Thymus (tissue), 11 donors: ENCODE data around the gene CHST11. TPM values are rescaled to one million over a fixed set of nuclear protein-coding genes. Genes with fewer than 3 reads are reported as not detected.

ENCODE experiments used
- DNase-seq, 9 donors: peaks; one replicate each; pipeline ENCODE4 v3.0.0-alpha.2; 2013; ENCODE audit warnings: low spot score in 9 of 9, low read depth in 6 of 9, missing footprints in 1 of 9
- H3K27ac ChIP-seq, 2 donors: one replicate each; pipeline ENCODE4 v1.5.1; 2013; ENCODE audit warnings: control low read depth in 1 of 2, low read depth in 1 of 2, low read length in 1 of 2, mild to moderate bottlenecking in 1 of 2, moderate library complexity in 1 of 2
- H3K27me3 ChIP-seq, 2 donors: one replicate each; pipeline ENCODE4 v1.5.1; 2013; ENCODE audit warnings: low read length in 1 of 2; ENCODE audit not compliant: control insufficient read depth in 2 of 2, insufficient read depth in 1 of 2
- H3K36me3 ChIP-seq, 2 donors: one replicate each; pipeline ENCODE4 v1.5.1; 2013; ENCODE audit warnings: low read length in 1 of 2, mild to moderate bottlenecking in 1 of 2, moderate library complexity in 1 of 2; ENCODE audit not compliant: control insufficient read depth in 2 of 2, insufficient read depth in 2 of 2
- H3K4me1 ChIP-seq, 2 donors: one replicate each; pipeline ENCODE4 v1.5.1; 2013; ENCODE audit warnings: low read length in 2 of 2; ENCODE audit not compliant: control insufficient read depth in 2 of 2, insufficient read depth in 2 of 2
- H3K4me3 ChIP-seq, 2 donors: one replicate each; pipeline ENCODE4 v1.5.1; 2013; ENCODE audit warnings: low read length in 2 of 2, control low read depth in 1 of 2, mild to moderate bottlenecking in 1 of 2
- H3K9me3 ChIP-seq, 2 donors: one replicate each; pipeline ENCODE4 v1.5.1; 2013; ENCODE audit warnings: low read length in 1 of 2, mild to moderate bottlenecking in 1 of 2; ENCODE audit not compliant: control insufficient read depth in 2 of 2, insufficient read depth in 1 of 2
- WGBS: extraction: QIAGEN DNeasy Blood & Tissue Kit; methylation state at CpG from one replicate; pipeline ENCODE4 v1.1.7; 2013; 5-methylcytosine and 5-hydroxymethylcytosine counted together
- polyA plus RNA-seq: library from polyadenylated mRNA; stranded (reverse); fragments of 200-250 nt; gene quantifications from one replicate; pipeline ENCODE4 v1.2.3, GENCODE V29; 2013
- total RNA-seq: library from RNA; stranded (reverse); fragments of 120-200 nt; gene quantifications from one replicate; pipeline ENCODE4 v1.2.4, GENCODE V29; 2013
- donor health status: healthy.

The CHST11 gene
- total and polyA plus RNA-seq, 2 donors: 6.7 to 21.0 TPM

DNA sequence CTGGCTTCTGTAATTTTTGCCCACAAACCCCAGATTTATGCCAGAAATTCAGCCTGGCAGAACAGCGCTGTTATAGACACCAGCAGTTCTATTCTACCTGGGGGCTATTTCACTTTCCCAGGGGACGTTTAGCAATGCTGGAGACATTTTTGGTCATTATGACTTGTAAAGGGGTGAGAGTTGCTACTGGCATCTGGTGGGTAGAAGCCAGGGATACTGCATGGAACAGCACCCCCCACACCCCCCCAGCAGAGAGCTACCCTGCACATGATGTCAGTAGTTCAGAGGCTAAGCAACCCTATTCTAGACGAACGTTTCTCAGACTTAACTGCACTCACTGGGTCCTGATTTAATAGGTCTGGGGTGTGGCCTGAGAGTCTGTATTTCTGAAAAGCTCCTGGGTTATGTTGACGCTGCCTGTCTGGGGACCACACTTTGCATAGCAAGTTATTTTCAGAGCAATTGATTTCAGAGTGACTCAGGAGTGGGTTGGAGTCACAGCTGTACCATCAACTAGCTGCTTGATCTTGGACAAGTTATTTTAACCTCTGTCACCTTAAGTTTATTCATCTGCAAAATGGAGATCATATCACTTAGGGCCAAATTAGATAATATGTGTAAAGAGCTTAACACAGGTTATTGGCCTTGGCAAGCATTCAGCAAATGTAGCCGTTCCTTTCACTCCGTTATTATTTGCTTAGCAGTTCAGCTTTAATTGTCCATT is 48.5 kb downstream of the CHST11 start:
- H3K27ac ChIP-seq: no peak overlapping the region
- H3K4me1 ChIP-seq: peaks cover 49 to 75% of the 10 kb centered on the region in 2 donors
- H3K4me3 ChIP-seq: no peak overlapping the region

DNA sequence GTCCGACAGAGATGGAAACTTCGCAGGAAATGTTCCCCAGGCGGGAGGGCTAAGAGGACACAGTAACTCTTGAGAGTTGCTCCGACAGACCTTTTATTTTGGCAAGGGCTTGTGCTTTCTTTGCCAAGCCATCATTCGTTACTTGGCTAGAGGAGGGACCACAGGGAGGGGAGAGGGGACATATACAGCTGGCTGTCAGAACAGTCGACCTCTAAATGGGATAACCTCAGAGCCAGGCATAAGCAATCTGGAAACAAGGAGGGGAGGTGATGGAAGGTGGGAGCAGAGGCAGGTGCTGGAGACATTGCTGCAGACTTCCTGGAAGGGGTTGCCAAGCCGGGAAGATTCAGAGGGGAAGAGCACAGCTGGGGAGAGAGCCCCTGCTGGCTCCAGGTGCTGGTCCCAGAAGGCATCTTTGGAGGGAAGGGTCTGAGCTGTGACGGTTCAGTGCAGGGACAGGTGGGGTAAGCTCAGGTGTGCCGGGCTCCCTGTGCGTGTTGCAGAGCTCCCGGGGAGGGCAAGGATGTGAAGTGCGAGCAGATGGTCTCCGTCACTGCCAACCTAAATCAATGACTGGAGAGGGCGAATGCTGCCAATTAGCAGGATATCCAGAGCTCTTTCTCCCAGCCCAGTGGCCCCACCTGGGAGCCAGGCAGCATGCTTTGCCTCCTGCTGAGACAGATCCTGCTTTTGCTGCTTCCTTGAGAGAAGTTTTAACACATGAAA is 50.1 kb downstream of the CHST11 start:
- H3K4me3 ChIP-seq: no peak overlapping the region
- H3K27me3 ChIP-seq: no peaks in the 10 kb centered on the region
- H3K9me3 ChIP-seq: no peaks in the 10 kb centered on the region
- H3K27ac ChIP-seq: no peak overlapping the region
- WGBS: 89% methylated on average over 14 of the region's 14 CpGs
- no peak for DNase-seq
- peaks cover 35 to 68% of the 10 kb centered on the region in 2 donors for H3K4me1 ChIP-seq
- H3K36me3 ChIP-seq: no peaks in the 10 kb centered on the region

More for the DNA sequence above, 48.5 kb downstream of the CHST11 start:
- WGBS: 93% methylated on average over 7 of the region's 7 CpGs
- Histone ChIP-seq H3K27me3 (no peaks in the 10 kb centered on the region), H3K9me3 (no peaks in the 10 kb centered on the region), H3K36me3 (no peaks in the 10 kb centered on the region)
- DNase-seq: no peak

- no peaks in the 10 kb centered on the region for H3K27me3 ChIP-seq
- no peak overlapping the region for H3K4me3 ChIP-seq
- DNase-seq: no peak
- H3K36me3 ChIP-seq: no peaks in the 10 kb centered on the region
- WGBS: 97% methylated on average over 3 of the region's 3 CpGs
- H3K4me1 ChIP-seq: peaks cover 29 to 60% of the 10 kb centered on the region in 2 donors
- no peak overlapping the region for H3K27ac ChIP-seq
- H3K9me3 ChIP-seq: no peaks in the 10 kb centered on the region
Measured at GRCh38 chr12:104507672-104508071, 50.9 kb downstream of the CHST11 start.

DNA sequence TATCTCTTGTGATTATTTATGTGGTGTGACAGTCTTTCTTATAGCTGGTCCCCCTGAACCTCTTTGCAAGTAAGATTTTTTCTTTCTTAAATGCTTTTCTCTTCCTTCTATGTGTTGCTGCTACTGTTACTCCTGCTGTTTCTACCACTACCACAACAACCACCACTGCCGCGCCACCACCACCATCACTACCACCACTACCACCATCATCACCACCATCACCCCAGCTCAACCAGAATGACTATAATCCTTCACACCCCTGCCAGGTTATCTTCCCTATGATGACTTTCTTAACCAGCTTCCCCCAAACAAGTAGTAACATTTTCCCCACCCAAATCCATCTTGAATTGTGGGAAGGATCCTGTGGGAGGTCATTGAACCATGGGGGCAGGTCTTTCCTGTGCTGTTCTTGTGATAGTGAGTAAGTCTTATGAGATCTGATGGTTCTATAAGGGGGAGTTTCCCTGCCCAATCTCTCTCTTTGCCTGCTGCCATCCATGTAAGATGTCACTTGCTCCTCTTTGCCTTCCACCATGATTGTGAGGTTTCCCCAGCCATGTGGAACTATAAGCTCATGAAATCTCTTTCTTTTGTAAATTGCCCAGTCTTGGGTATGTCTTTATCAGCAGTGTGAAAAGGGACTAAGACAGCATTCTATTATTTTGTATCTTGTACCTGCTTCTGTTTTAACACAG is 52.2 kb downstream of the CHST11 start:
- Histone ChIP-seq H3K27me3 (no peaks in the 10 kb centered on the region), H3K27ac (no peak overlapping the region), H3K4me1 (peaks cover 20 to 48% of the 10 kb centered on the region in 2 donors), H3K36me3 (no peaks in the 10 kb centered on the region), H3K9me3 (no peaks in the 10 kb centered on the region), H3K4me3 (no peak overlapping the region)
- DNase-seq: no peak
- 100% methylated on average over 2 of the region's 2 CpGs for WGBS

GRCh38 chr12:104510145-104510872 is 53.6 kb downstream of the CHST11 start:
- Histone ChIP-seq H3K27ac (peak overlapping the region in 1 of 2 donors; percentile 66), H3K9me3 (no peaks in the 10 kb centered on the region), H3K36me3 (no peaks in the 10 kb centered on the region), H3K4me3 (no peak overlapping the region), H3K4me1 (peaks cover 19 to 34% of the 10 kb centered on the region in 2 donors), H3K27me3 (no peaks in the 10 kb centered on the region)
- DNase-seq: peak in 2 of 9 donors; percentile 30 to 57
- WGBS: 47% methylated on average over 2 of the region's 2 CpGs

GRCh38 chr12:104510873-104511440 is 54.2 kb downstream of the CHST11 start:
- no peaks in the 10 kb centered on the region for H3K27me3 ChIP-seq
- H3K4me3 ChIP-seq: no peak overlapping the region
- peaks cover 19 to 33% of the 10 kb centered on the region in 2 donors for H3K4me1 ChIP-seq
- no peaks in the 10 kb centered on the region for H3K9me3 ChIP-seq
- no peak overlapping the region for H3K27ac ChIP-seq
- no peak for DNase-seq
- H3K36me3 ChIP-seq: no peaks in the 10 kb centered on the region
- WGBS: 85% methylated on average over 2 of the region's 2 CpGs

DNA sequence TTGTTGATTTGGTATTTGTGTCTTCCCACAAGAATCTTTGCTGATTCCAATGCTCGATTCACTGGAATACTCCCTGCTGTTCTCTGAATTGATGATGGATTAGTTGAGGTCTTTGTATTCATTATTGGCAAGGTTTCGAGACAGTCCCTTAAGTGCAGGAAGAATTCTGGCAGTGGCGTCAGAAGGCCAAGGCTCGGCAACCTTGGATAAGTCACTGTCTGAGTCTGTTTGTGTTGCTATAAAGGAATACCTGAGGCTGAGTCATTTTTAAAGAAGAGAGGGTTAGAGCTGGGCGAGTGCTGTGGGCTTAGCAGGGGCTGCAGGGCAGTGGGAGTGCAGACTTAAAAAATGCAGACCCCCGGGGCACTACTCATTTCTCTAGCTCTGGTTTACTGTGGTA is 56.9 kb downstream of the CHST11 start:
- H3K4me3 ChIP-seq: no peak overlapping the region
- peaks cover 4 to 14% of the 10 kb centered on the region in 2 donors for H3K4me1 ChIP-seq
- no peaks in the 10 kb centered on the region for H3K27me3 ChIP-seq
- WGBS: 97% methylated on average over 6 of the region's 6 CpGs
- H3K27ac ChIP-seq: no peak overlapping the region
- H3K9me3 ChIP-seq: no peaks in the 10 kb centered on the region
- peaks cover 0 to 2% of the 10 kb centered on the region in 2 donors for H3K36me3 ChIP-seq
- no peak for DNase-seq

DNA sequence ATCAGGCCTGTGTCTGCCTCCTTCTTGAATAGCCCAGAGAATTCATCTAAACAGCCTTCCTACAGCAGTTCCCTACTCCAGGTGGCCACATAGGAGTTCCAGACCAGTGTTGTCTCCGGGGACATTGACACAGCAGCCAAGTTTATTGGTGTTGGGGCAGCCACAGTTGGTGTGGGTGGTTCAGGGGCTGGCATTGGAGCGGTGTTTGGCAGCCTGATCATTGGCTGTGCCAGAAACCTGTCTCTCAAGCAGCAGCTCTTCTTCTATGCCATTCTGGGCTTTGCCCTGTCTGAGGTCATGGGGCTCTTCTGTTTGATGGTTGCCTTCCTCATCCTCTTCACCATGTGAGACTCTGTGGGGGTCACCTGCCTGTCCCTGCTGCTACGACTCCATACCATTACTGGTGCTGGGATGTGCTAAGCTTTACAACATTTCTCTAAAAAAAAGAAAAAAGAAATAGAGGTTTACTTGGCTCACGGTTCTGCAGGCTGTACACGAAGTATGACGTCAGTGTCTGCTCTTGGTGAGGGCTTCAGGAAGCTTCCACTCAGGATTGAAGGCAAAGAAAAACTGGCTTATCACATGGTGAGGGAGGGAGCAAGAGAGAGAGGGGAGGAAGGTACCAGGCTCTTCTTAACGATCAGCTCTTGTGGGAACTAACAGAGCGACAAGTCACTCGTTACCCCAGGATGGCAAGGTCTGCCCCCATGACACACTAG is 57.5 kb downstream of the CHST11 start:
- Histone ChIP-seq H3K9me3 (no peaks in the 10 kb centered on the region), H3K36me3 (peaks cover 0 to 2% of the 10 kb centered on the region in 2 donors), H3K4me3 (no peak overlapping the region), H3K4me1 (peaks cover 8 to 15% of the 10 kb centered on the region in 2 donors), H3K27me3 (no peaks in the 10 kb centered on the region), H3K27ac (no peak overlapping the region)
- DNase-seq: no peak
- 97% methylated on average over 9 of the region's 9 CpGs for WGBS
